RWPE2 (cell line): Measurements from ENCODE around the gene SMAD3.

Source experiments
- ATAC-seq: fragments of 200-7000 bp; cut with Tn5 transposase; 3 replicates; pipeline ENCODE4 v1.9.1; 2021; ENCODE audit warnings: low read depth
- DNase-seq: peaks from one replicate; pipeline ENCODE4 v3.0.0-alpha.2; 2020; ENCODE audit warnings: low spot score
- H3K27ac ChIP-seq: fragments of 450-650 bp; 2 replicates; pipeline ENCODE4 v1.5.1; 2017; ENCODE audit warnings: mild to moderate bottlenecking; ENCODE audit not compliant: poor library complexity, severe bottlenecking
- H3K27me3 ChIP-seq: fragments of 250-450 bp; sonication (Bioruptor Pico); 2 replicates; pipeline ENCODE4 v1.5.1; 2021; ENCODE audit warnings: mild to moderate bottlenecking, moderate library complexity; ENCODE audit not compliant: insufficient read depth, poor library complexity, severe bottlenecking
- H3K36me3 ChIP-seq: fragments of 250-450 bp; sonication (Bioruptor Pico); 2 replicates; pipeline ENCODE4 v1.5.1; 2020; ENCODE audit warnings: low read depth, mild to moderate bottlenecking, moderate library complexity
- H3K4me1 ChIP-seq: fragments of 250-450 bp; sonication (Bioruptor Pico); 2 replicates; pipeline ENCODE4 v1.5.1; 2021; ENCODE audit warnings: mild to moderate bottlenecking, moderate library complexity; ENCODE audit not compliant: insufficient read depth, poor library complexity, severe bottlenecking
- H3K4me3 ChIP-seq: fragments of 250-450 bp; sonication (Bioruptor Pico); 2 replicates; pipeline ENCODE4 v1.5.1; 2021; ENCODE audit warnings: mild to moderate bottlenecking, moderate library complexity; ENCODE audit not compliant: severe bottlenecking
- H3K9me3 ChIP-seq: fragments of 250-450 bp; sonication (Bioruptor Pico); 2 replicates; pipeline ENCODE4 v1.5.1; 2021; ENCODE audit warnings: mild to moderate bottlenecking, moderate library complexity; ENCODE audit not compliant: severe bottlenecking
- TF ChIP-seq, protein P1 (sequence below): fragments of 450-650 bp; IDR thresholded peaks from one replicate; pipeline ENCODE4 v1.5.1; 2017; ENCODE audit warnings: mild to moderate bottlenecking, moderate library complexity; ENCODE audit not compliant: poor library complexity, severe bottlenecking

The SMAD3 gene

DNA sequence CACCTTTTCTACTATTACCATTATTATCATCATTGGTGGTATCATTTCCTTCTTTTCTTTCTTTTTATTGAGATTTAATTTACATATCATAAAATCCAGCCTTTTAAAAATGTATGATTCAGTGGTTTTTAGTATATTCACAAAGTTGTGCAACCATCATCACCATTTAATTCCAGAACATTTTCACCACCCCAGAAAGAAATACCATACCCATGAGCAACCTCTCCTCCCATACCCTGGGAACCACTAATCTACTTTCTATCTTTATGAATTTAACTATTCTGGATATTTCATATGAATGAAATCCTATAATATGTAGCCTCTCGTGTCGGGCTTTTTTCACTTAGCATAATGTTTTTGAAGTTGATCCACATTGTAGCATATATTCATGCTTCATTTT, 159.9 kb downstream of the SMAD3 start:
- DNase-seq (no peak), ATAC-seq (peak; percentile 79)
- Histone ChIP-seq H3K9me3 (no peaks in the 10 kb centered on the region), H3K27me3 (no peaks in the 10 kb centered on the region), H3K36me3 (peaks cover 48% of the 10 kb centered on the region), H3K4me1 (peaks cover 43% of the 10 kb centered on the region), H3K4me3 (no peak overlapping the region), H3K27ac (peak overlapping the region; percentile 99)
- TF ChIP-seq, protein P1, sequence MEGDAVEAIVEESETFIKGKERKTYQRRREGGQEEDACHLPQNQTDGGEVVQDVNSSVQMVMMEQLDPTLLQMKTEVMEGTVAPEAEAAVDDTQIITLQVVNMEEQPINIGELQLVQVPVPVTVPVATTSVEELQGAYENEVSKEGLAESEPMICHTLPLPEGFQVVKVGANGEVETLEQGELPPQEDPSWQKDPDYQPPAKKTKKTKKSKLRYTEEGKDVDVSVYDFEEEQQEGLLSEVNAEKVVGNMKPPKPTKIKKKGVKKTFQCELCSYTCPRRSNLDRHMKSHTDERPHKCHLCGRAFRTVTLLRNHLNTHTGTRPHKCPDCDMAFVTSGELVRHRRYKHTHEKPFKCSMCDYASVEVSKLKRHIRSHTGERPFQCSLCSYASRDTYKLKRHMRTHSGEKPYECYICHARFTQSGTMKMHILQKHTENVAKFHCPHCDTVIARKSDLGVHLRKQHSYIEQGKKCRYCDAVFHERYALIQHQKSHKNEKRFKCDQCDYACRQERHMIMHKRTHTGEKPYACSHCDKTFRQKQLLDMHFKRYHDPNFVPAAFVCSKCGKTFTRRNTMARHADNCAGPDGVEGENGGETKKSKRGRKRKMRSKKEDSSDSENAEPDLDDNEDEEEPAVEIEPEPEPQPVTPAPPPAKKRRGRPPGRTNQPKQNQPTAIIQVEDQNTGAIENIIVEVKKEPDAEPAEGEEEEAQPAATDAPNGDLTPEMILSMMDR = no peak

DNA sequence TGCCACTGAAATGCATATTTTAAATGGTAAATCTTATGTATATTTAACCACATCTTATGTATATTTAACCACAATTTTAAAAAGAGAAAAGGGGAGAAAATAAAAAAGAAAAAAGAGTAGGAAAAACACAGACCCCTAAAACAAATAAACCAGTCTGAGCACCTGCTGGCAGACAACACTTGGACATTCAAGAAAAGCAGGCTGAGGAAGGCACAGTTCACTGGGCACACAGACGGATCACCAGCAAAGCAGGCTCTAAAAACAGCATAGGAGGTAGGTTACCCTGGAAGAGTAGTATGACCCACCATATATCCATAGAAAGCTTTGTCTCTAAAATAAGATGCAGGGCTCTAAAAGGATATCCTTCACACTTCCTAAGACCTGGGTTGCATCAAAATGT, 162.0 kb downstream of the SMAD3 start:
- ATAC-seq (no peak), DNase-seq (no peak)
- Histone ChIP-seq H3K36me3 (peaks cover 59% of the 10 kb centered on the region), H3K4me1 (peaks cover 43% of the 10 kb centered on the region), H3K4me3 (no peak overlapping the region), H3K9me3 (no peaks in the 10 kb centered on the region), H3K27ac (peak overlapping the region; percentile 99), H3K27me3 (no peaks in the 10 kb centered on the region)
- TF ChIP-seq, protein P1 = no peak

DNA sequence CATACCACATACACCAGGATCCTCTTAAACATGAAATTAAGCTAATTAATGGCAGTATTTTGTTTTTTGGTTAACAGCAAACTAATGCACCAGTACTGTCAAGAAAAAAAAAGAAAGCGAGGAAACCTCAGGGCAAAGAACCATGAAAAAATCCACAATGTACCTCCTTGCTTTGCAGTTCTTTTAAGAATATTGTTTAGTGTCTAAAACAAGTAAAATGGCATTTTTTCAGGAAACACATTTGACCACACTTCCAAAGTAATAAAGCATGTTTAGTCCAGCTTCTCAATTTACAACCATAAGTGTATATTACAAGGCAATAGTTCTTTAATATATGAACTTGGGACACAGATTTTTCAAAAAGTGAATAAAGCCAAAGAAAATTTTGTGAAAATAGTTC, 162.4 kb downstream of the SMAD3 start:
- DNase-seq = no peak
- ATAC-seq = no peak
- Histone ChIP-seq H3K27ac (peak overlapping the region; percentile 99), H3K4me3 (no peak overlapping the region), H3K36me3 (peaks cover 63% of the 10 kb centered on the region), H3K9me3 (no peaks in the 10 kb centered on the region), H3K27me3 (no peaks in the 10 kb centered on the region), H3K4me1 (peaks cover 39% of the 10 kb centered on the region)
- TF ChIP-seq, protein P1 = no peak

DNA sequence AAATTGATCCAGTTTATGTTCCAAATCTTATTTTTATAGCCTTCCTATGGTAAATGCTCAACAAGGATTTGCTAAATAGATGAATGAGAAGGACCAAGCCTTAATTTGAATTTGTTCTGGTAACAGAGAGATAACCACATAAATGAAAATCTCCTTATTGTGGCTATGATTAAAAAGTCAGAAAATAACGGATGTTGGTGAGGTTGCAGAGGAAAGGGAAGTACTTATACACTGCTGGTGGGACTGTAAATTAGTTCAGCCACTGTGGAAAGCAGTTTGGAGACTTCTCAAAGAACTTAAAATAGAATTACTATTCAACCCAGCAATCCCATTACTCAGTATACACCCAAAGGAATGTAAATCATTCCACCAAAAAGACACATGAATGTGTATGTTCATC, 162.9 kb downstream of the SMAD3 start:
- Histone ChIP-seq H3K9me3 (no peaks in the 10 kb centered on the region), H3K4me3 (no peak overlapping the region), H3K36me3 (peaks cover 67% of the 10 kb centered on the region), H3K27me3 (no peaks in the 10 kb centered on the region), H3K27ac (no peak overlapping the region), H3K4me1 (peaks cover 36% of the 10 kb centered on the region)
- TF ChIP-seq, protein P1 = no peak
- no peak for DNase-seq
- no peak for ATAC-seq

DNA sequence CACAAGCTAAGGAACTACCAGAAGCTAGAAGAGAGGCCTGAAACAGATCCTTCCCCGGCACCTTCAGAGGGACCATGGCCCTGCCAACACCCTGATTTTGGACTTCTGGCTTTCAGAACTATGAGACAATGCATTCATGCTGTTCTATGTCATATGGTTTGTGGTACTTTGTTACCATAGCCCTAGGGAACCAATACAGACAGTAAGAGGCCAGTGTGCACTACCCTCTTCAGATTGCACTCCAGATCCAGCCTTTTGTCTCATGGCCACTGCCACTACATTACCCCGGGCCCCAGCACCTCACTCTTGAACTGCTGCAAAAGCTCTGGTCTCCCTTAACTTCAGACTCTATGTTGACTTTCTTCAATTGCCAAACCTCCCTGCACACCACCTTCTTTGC, 165.1 kb downstream of the SMAD3 start:
- DNase-seq (no peak), ATAC-seq (peak; percentile 23; the same call in 1 of the 3 replicates)
- Histone ChIP-seq H3K4me3 (no peak overlapping the region), H3K4me1 (peaks cover 17% of the 10 kb centered on the region), H3K27me3 (no peaks in the 10 kb centered on the region), H3K27ac (no peak overlapping the region), H3K9me3 (no peaks in the 10 kb centered on the region), H3K36me3 (peaks cover 86% of the 10 kb centered on the region)
- TF ChIP-seq, protein P1 = no peak
